Adrenal gland (tissue), 12 donors: ENCODE data around the gene TMEM97. TPM values are rescaled to one million over a fixed set of nuclear protein-coding genes. Genes with fewer than 3 reads are reported as not detected.

Experiments
- DNase-seq, 7 donors: peaks; one replicate each; pipeline ENCODE4 v3.0.0-alpha.2; 2019 to 2020
- H3K27ac ChIP-seq, 5 donors: fragments of 200-600 bp; sonication (generic) in 4 of 5; 1 replicate in 3 of 5; 2 replicates in 2 of 5; pipeline versions ENCODE4 v1.5.1 to v1.8.0; 2016 to 2020; ENCODE audit warnings: mild to moderate bottlenecking in 1 of 5
- H3K27me3 ChIP-seq: fragments of 200-600 bp; 2 replicates; pipeline ENCODE4 v1.8.0; 2021
- H3K36me3 ChIP-seq, 2 donors: fragments of 200-600 bp; replicated peaks in 1 of 2; 1 replicate in 1 of 2; 2 replicates in 1 of 2; pipeline versions ENCODE4 v1.5.1 to v1.8.0; 2018 to 2022
- H3K4me1 ChIP-seq, 2 donors: fragments of 200-600 bp; replicated peaks in 1 of 2; 1 replicate in 1 of 2; 2 replicates in 1 of 2; pipeline versions ENCODE4 v1.5.1 to v1.8.0; 2018 to 2021
- H3K4me3 ChIP-seq, 4 donors: fragments of 200-600 bp; sonication (generic) in 3 of 4; one replicate each; pipeline ENCODE4 v1.5.1; 2016 to 2018
- H3K9me3 ChIP-seq, 3 donors: fragments of 200-600 bp; sonication (generic) in 1 of 3; replicated peaks in 1 of 3; 1 replicate in 2 of 3; 2 replicates in 1 of 3; pipeline versions ENCODE4 v1.5.1 to v1.8.0; 2016 to 2021
- POLR2A ChIP-seq, 2 donors: fragments of 450-650 bp; IDR thresholded peaks; one replicate each; pipeline ENCODE4 v1.6.1; 2017; ENCODE audit warnings: antibody characterized with exemption in 2 of 2, mild to moderate bottlenecking in 2 of 2, moderate library complexity in 1 of 2
- WGBS, 4 donors: extraction: QIAGEN DNeasy Blood & Tissue Kit in 2 of 4; methylation state at CpG; one replicate each; pipeline versions ENCODE4 v1.1.5 to v1.1.7; 2013 to 2017; 5-methylcytosine and 5-hydroxymethylcytosine counted together
- intact Hi-C, 2 donors: fragments of 100-400 bp; cut with DNase I; formaldehyde crosslinking; loops; one replicate each; pipeline versions ENCODE4 v1.14.1 to v1.15.0; 2022 to 2023
- polyA plus RNA-seq, 3 donors: library from polyadenylated mRNA; stranded (reverse); fragments of 200-250 nt in 2 of 3; fragments of 350-450 nt in 1 of 3; fragmentation: Illumina TruSeq in 1 of 3; extraction: RNeasy Lipid Tissue Mini Kit (QIAGEN cat#74804) in 1 of 3; gene quantifications; one replicate each; pipeline ENCODE4 v1.2.3, GENCODE V29; 2013 to 2014
- total RNA-seq, 9 donors: library from RNA; depleted of rRNA in 4 of 9; stranded (reverse); fragments of >200 nt in 4 of 9; fragments of 120-200 nt in 1 of 9; fragmentation: NEBNext Ultra II Directional in 1 of 9; extraction: Animal tissue kit (Norgen Biotek cat#: 25700) in 1 of 9; gene quantifications; one replicate each; pipeline versions ENCODE4 v1.1.0 to v1.2.4, GENCODE V29; 2013 to 2023
- TF ChIP-seq, protein P1 (sequence below), 6 experiments: fragments of 450-650 bp in 4 of 6; fragments of 200-600 bp in 2 of 6; sonication (generic) in 1 of 6; IDR thresholded peaks; 1 replicate in 5 of 6; 2 replicates in 1 of 6; pipeline versions ENCODE4 v1.5.1 to v1.8.0; 2016 to 2021; ENCODE audit warnings: antibody characterized with exemption in 6 of 6, mild to moderate bottlenecking in 2 of 6, moderate library complexity in 1 of 6
- donor health status: healthy with polysubstance abuse.
- donor health status: Bipolar disorder and iron deficiency.
- donor health status: DM: yes; HTN: yes; CAD: no.
- donor health status: DM: no; HTN: no; CAD: no.
- donor health status: DM: no; HTN: no; CAD: no.
- donor health status: DM: yes; HTN: yes; CAD: no.

The TMEM97 gene
- total and polyA plus RNA-seq, 12 donors: 6.5 to 779 (median 33.8) TPM

DNA sequence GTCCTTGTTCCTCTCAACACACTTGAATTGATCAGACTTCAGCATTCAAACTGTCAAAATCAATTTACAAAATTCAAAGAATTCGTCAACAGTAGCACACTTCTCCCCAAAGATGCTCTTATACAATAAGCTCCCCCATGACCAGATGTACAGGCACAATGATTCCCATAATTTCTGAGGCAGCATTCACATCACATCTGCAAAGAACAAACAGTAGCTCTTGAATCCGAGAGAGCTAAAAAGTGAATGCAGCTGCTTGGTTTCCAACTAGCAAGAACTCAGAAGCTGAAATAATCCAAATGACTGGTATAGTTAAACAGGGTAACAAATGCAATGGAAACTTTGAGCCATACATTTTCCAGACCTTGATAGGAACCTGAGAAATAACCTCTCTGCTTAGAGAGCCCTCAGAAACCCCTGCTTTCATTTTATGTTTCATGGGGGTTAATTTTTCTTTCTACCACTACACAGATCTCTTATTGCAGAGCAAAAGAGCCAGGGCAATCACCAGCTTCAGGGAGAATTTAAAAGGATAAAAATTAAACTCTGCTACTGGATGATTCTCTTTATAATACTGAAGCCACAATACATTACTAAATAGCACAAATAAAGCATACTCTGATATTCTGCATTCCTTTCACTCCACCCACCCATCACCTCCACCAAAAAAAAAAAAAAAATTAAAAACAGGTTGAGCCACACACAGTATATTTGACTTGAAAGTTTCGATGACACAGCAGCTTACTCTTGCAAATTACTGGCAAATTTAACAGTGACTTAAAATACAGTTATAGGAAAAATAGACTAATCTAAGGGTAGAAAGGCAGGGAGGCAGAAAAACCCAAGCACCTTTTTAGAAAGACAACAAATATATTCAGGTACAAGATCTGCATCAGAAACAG lies 23.1 kb upstream of the TMEM97 start:
- no peak overlapping the region for H3K4me3 ChIP-seq
- DNase-seq: no peak
- no peaks in the 10 kb centered on the region for H3K27me3 ChIP-seq
- H3K36me3 ChIP-seq: no peaks in the 10 kb centered on the region
- WGBS, 4 donors: 75 to 78% (median 76%) methylated on average over 3 of the region's 3 CpGs
- intact Hi-C loops: no loop called here
- H3K9me3 ChIP-seq: no peaks in the 10 kb centered on the region
- H3K4me1 ChIP-seq: peaks cover 8 to 10% of the 10 kb centered on the region in 2 donors
- TF ChIP-seq POLR2A (IDR thresholded peaks at IDR 0.05): no peak
- TF ChIP-seq, protein P1, sequence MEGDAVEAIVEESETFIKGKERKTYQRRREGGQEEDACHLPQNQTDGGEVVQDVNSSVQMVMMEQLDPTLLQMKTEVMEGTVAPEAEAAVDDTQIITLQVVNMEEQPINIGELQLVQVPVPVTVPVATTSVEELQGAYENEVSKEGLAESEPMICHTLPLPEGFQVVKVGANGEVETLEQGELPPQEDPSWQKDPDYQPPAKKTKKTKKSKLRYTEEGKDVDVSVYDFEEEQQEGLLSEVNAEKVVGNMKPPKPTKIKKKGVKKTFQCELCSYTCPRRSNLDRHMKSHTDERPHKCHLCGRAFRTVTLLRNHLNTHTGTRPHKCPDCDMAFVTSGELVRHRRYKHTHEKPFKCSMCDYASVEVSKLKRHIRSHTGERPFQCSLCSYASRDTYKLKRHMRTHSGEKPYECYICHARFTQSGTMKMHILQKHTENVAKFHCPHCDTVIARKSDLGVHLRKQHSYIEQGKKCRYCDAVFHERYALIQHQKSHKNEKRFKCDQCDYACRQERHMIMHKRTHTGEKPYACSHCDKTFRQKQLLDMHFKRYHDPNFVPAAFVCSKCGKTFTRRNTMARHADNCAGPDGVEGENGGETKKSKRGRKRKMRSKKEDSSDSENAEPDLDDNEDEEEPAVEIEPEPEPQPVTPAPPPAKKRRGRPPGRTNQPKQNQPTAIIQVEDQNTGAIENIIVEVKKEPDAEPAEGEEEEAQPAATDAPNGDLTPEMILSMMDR (IDR thresholded peaks at IDR 0.05): no peak
- H3K27ac ChIP-seq: no peak overlapping the region

DNA sequence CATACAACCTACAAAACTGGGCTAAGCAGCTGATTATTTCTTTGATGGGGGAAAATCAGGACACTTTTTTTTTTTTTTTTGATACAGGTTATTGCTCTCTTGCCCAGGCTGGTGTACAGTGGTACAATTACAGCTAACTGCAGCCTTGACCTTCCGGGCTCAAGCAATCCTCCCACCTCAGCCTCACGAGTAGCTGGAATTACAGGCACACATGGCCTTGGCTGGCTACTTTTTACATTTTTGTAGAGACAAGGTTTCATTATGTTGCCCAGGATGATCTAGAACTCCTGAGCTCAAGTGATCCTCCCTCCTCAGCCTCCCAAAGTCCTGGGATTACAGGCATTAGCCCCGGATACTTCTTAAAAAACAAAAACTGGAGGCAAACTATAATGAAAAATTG lies 20.6 kb upstream of the TMEM97 start:
- H3K4me3 ChIP-seq: no peak overlapping the region
- WGBS, 4 donors: 45 to 62% (median 53%) methylated on average over 3 of the region's 3 CpGs
- intact Hi-C loops: no loop called here
- no peaks in the 10 kb centered on the region for H3K9me3 ChIP-seq
- no peak overlapping the region for H3K27ac ChIP-seq
- DNase-seq: peak in 2 of 7 donors; percentile 26 to 42
- TF ChIP-seq, protein P1 (IDR thresholded peaks at IDR 0.05): no peak
- TF ChIP-seq POLR2A (IDR thresholded peaks at IDR 0.05): no peak
- no peaks in the 10 kb centered on the region for H3K4me1 ChIP-seq
- no peaks in the 10 kb centered on the region for H3K27me3 ChIP-seq
- H3K36me3 ChIP-seq: no peaks in the 10 kb centered on the region

DNA sequence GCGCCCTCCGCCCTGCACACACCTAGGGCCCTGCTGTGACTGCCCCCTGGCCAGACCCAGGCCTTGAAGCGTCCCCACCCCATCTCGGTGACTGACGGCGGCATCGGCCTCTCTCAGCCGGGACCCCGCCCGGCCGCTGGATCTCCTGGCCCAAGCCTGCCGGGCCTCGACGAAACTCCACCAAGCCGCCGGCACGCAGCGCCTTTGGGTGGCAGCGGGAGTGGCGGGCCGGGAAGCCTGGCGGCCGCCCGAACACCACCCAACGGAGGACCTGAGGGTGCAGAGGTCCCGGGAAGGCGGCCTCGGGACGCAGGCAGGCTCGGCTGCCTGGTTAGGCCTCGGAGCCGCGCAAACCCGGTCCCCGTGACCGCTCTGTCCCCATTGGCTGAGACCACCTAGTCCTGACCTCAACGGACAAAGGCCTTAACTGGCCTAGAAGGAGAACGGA lies 12.0 kb upstream of the TMEM97 start:
- 47 to 75% (median 65%) methylated on average over 9 to 38 of the region's 38 CpGs for WGBS, 4 donors
- H3K4me1 ChIP-seq: no peaks in the 10 kb centered on the region
- intact Hi-C loops: no loop called here
- no peak for TF ChIP-seq POLR2A (IDR thresholded peaks at IDR 0.05)
- TF ChIP-seq, protein P1 (IDR thresholded peaks at IDR 0.05): no peak
- DNase-seq: no peak
- H3K27ac ChIP-seq: no peak overlapping the region
- no peaks in the 10 kb centered on the region for H3K9me3 ChIP-seq
- H3K4me3 ChIP-seq: no peak overlapping the region
- H3K27me3 ChIP-seq: peaks cover 6% of the 10 kb centered on the region
- H3K36me3 ChIP-seq: no peaks in the 10 kb centered on the region

DNA sequence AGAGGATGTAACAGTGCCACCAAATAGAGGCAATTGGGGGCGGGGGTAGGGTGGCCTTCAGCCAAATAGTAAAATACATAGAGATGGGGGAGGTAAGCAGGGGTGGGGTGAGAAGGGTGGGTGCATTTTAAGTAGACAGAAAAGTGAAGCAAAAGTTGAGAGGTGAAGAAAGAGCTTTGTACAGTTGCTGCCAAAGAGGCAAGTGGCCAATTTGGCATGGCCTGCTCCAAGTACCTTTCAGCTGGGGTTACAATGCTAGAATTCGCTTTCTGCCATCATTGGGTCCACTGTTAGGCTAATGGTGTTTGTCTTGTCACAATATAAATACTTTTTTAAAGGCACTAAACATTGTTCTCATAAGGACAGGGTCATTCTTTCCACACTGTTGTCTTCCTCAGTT lies 5.2 kb upstream of the TMEM97 start:
- intact Hi-C loops: no loop called here
- Histone ChIP-seq H3K9me3 (no peaks in the 10 kb centered on the region), H3K27ac (no peak overlapping the region), H3K4me1 (peaks cover 8% of the 10 kb centered on the region in 2 donors), H3K4me3 (no peak overlapping the region), H3K36me3 (no peaks in the 10 kb centered on the region), H3K27me3 (no peaks in the 10 kb centered on the region)
- no peak for TF ChIP-seq POLR2A (IDR thresholded peaks at IDR 0.05)
- TF ChIP-seq, protein P1 (IDR thresholded peaks at IDR 0.05): no peak
- DNase-seq: no peak
- 81 to 97% (median 89%) methylated on average over 2 of the region's 2 CpGs for WGBS, 4 donors
